Measurements from ENCODE around the gene METTL9. TPM values are rescaled to one million over a fixed set of nuclear protein-coding genes. Genes with fewer than 3 reads are reported as not detected.

The METTL9 gene
- total and polyA plus RNA-seq, 4 donors: 9.3 to 57.3 (median 17.2) TPM

- Histone ChIP-seq H3K9ac (ENCODE audit: low read depth in 1 of 2, low read length in 2 of 2) (no peak overlapping the region), H3K27me3 (ENCODE audit: control insufficient read depth in 4 of 4, insufficient read depth in 4 of 4, low read length in 3 of 4) (no peaks in the 10 kb centered on the region), H3K4me3 (ENCODE audit: low read depth in 1 of 3, low read length in 3 of 3) (no peak overlapping the region), H3K36me3 (ENCODE audit: control insufficient read depth in 4 of 4, insufficient read depth in 3 of 4, low read depth in 1 of 4, low read length in 3 of 4) (no peaks in the 10 kb centered on the region), H3K4me1 (ENCODE audit: control insufficient read depth in 4 of 4, insufficient read depth in 4 of 4, low read length in 3 of 4) (no peaks in the 10 kb centered on the region), H3K9me3 (ENCODE audit: control insufficient read depth in 4 of 4, low read length in 3 of 4) (no peaks in the 10 kb centered on the region), H3K27ac (ENCODE audit: low read depth in 1 of 2, low read length in 2 of 2) (no peak overlapping the region)
- no peak for TF ChIP-seq NR2F2 (IDR thresholded peaks at IDR 0.05)
- TF ChIP-seq JUND (IDR thresholded peaks at IDR 0.05): no peak
- TF ChIP-seq HNF4A (conservative IDR thresholded peaks at IDR 0.05): no peak
- TF ChIP-seq YY1 (IDR thresholded peaks at IDR 0.05): no peak
- no peak for TF ChIP-seq FOXA1 (IDR thresholded peaks at IDR 0.05)
- TF ChIP-seq HNF4G (IDR thresholded peaks at IDR 0.05): no peak
- no peak for TF ChIP-seq GABPA (IDR thresholded peaks at IDR 0.05 in 1 of 2, conservative IDR thresholded peaks at IDR 0.05 in 1 of 2)
- no peak for TF ChIP-seq REST (IDR thresholded peaks at IDR 0.05)
- TF ChIP-seq RXRA (IDR thresholded peaks at IDR 0.05): no peak
- TF ChIP-seq ZBTB33 (IDR thresholded peaks at IDR 0.05): no peak
- no peak for TF ChIP-seq MAX (IDR thresholded peaks at IDR 0.05)
- TF ChIP-seq TAF1 (conservative IDR thresholded peaks at IDR 0.05): no peak
- no peak for DNase-seq (ENCODE audit: low spot score)
- 62% methylated on average over 3 of the region's 3 CpGs for WGBS
Measured at GRCh38 chr16:21666772-21667171, 67.4 kb downstream of the METTL9 start.

- Histone ChIP-seq H3K4me1 (ENCODE audit: control insufficient read depth in 4 of 4, insufficient read depth in 4 of 4, low read length in 3 of 4) (no peaks in the 10 kb centered on the region), H3K9me3 (ENCODE audit: control insufficient read depth in 4 of 4, low read length in 3 of 4) (no peaks in the 10 kb centered on the region), H3K9ac (ENCODE audit: low read depth in 1 of 2, low read length in 2 of 2) (no peak overlapping the region), H3K4me3 (ENCODE audit: low read depth in 1 of 3, low read length in 3 of 3) (no peak overlapping the region), H3K27ac (ENCODE audit: low read depth in 1 of 2, low read length in 2 of 2) (no peak overlapping the region), H3K27me3 (ENCODE audit: control insufficient read depth in 4 of 4, insufficient read depth in 4 of 4, low read length in 3 of 4) (no peaks in the 10 kb centered on the region), H3K36me3 (ENCODE audit: control insufficient read depth in 4 of 4, insufficient read depth in 3 of 4, low read depth in 1 of 4, low read length in 3 of 4) (no peaks in the 10 kb centered on the region)
- TF ChIP-seq HNF4G (IDR thresholded peaks at IDR 0.05): no peak
- no peak for TF ChIP-seq YY1 (IDR thresholded peaks at IDR 0.05)
- TF ChIP-seq REST (IDR thresholded peaks at IDR 0.05): no peak
- TF ChIP-seq NR2F2 (IDR thresholded peaks at IDR 0.05): no peak
- no peak for TF ChIP-seq FOXA1 (IDR thresholded peaks at IDR 0.05)
- no peak for TF ChIP-seq GABPA (IDR thresholded peaks at IDR 0.05 in 1 of 2, conservative IDR thresholded peaks at IDR 0.05 in 1 of 2)
- no peak for TF ChIP-seq FOXA2 (IDR thresholded peaks at IDR 0.05)
- TF ChIP-seq TAF1 (conservative IDR thresholded peaks at IDR 0.05): no peak
- no peak for TF ChIP-seq MAX (IDR thresholded peaks at IDR 0.05)
- no peak for TF ChIP-seq EGR1 (IDR thresholded peaks at IDR 0.05; ENCODE audit: low read depth in 2 of 2)
- TF ChIP-seq HNF4A (conservative IDR thresholded peaks at IDR 0.05): no peak
- no peak for TF ChIP-seq ATF3 (IDR thresholded peaks at IDR 0.05)
- no peak for TF ChIP-seq RAD21 (IDR thresholded peaks at IDR 0.05)
- TF ChIP-seq ZBTB33 (IDR thresholded peaks at IDR 0.05): no peak
- TF ChIP-seq CTCF (IDR thresholded peaks at IDR 0.05; ENCODE audit: low read depth, low read length, missing input control): no peak
- 93% methylated on average over 3 of the region's 3 CpGs for WGBS
- no peak for DNase-seq (ENCODE audit: low spot score)
Measured at GRCh38 chr16:21667575-21667974, 68.2 kb downstream of the METTL9 start.
